Stomach (tissue), 4 donors: ENCODE results near the gene POFUT2.

Experiments
- EP300 ChIP-seq: sonication (generic); formaldehyde crosslinking; IDR thresholded peaks from one replicate; pipeline ENCODE4 v1.6.1; 2017; ENCODE audit warnings: antibody characterized with exemption
- POLR2A ChIP-seq, 4 donors: fragments of 450-650 bp; IDR thresholded peaks; one replicate each; pipeline ENCODE4 v1.6.1; 2016; ENCODE audit warnings: antibody characterized with exemption in 4 of 4, control low read depth in 2 of 4, mild to moderate bottlenecking in 1 of 4, moderate library complexity in 1 of 4
- POLR2AphosphoS5 ChIP-seq, 3 donors: sonication (generic); formaldehyde crosslinking; IDR thresholded peaks; one replicate each; pipeline ENCODE4 v1.6.1; 2016; ENCODE audit warnings: antibody characterized with exemption in 3 of 3
- TF ChIP-seq, protein P1 (sequence below), 7 experiments: fragments of 450-650 bp in 4 of 7; fragments of 200-600 bp in 3 of 7; sonication (generic) in 3 of 7; IDR thresholded peaks; one replicate each; pipeline ENCODE4 v1.5.1; 2016 to 2019; ENCODE audit warnings: antibody characterized with exemption in 7 of 7, control low read depth in 2 of 7, mild to moderate bottlenecking in 1 of 7

GRCh38 chr21:45277101-45278045 is 10.3 kb downstream of the POFUT2 start:
- TF ChIP-seq, protein P1, sequence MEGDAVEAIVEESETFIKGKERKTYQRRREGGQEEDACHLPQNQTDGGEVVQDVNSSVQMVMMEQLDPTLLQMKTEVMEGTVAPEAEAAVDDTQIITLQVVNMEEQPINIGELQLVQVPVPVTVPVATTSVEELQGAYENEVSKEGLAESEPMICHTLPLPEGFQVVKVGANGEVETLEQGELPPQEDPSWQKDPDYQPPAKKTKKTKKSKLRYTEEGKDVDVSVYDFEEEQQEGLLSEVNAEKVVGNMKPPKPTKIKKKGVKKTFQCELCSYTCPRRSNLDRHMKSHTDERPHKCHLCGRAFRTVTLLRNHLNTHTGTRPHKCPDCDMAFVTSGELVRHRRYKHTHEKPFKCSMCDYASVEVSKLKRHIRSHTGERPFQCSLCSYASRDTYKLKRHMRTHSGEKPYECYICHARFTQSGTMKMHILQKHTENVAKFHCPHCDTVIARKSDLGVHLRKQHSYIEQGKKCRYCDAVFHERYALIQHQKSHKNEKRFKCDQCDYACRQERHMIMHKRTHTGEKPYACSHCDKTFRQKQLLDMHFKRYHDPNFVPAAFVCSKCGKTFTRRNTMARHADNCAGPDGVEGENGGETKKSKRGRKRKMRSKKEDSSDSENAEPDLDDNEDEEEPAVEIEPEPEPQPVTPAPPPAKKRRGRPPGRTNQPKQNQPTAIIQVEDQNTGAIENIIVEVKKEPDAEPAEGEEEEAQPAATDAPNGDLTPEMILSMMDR (IDR thresholded peaks at IDR 0.05): no peak
- TF ChIP-seq POLR2A (IDR thresholded peaks at IDR 0.05) (no peak), EP300 (no peak), POLR2AphosphoS5 (IDR thresholded peaks at IDR 0.05) (no peak)
